H1 (cell line): ENCODE data around the gene AKAP8. TPM values are rescaled to one million over a fixed set of nuclear protein-coding genes. Genes with fewer than 3 reads are reported as not detected.

Experiments
- E2F6 ChIP-seq: IDR thresholded peaks from 2 replicates; pipeline ENCODE4 v1.6.1; 2012; ENCODE audit warnings: inconsistent platforms
- JUND ChIP-seq: IDR thresholded peaks from 2 replicates; pipeline ENCODE4 v1.6.1; 2011; ENCODE audit warnings: mild to moderate bottlenecking, improper control_type of control experiment, low read length
- TAF1 ChIP-seq: IDR thresholded peaks from 2 replicates; pipeline ENCODE4 v1.6.1; 2011; ENCODE audit warnings: mild to moderate bottlenecking, low read depth, low read length
- TBP ChIP-seq: IDR thresholded peaks from 2 replicates; pipeline ENCODE4 v1.6.1; 2011; ENCODE audit warnings: low read depth, low read length, improper control_type of control experiment
- polyA plus RNA-seq, 7 experiments: library from polyadenylated mRNA; depleted of rRNA in 3 of 7; stranded (reverse) in 5 of 7; unstranded in 2 of 7; fragments of >200 nt in 5 of 7; fragments of 200-250 nt in 2 of 7; gene quantifications; 1 replicate in 5 of 7; 2 replicates in 1 of 7; 4 replicates in 1 of 7; pipeline versions ENCODE4 v1.2.1 to v1.2.3, GENCODE V29; 2011 to 2013; ENCODE audit warnings: missing spikeins in 2 of 7, mixed read lengths in 2 of 7
- total RNA-seq: library from RNA; stranded (reverse); fragmentation: NEBNext Ultra II Directional; extraction: Animal tissue kit (Norgen Biotek cat#: 25700); gene quantifications from 2 replicates; pipeline ENCODE4 v1.2.1, GENCODE V29; 2021

Gene AKAP8
- total and polyA plus RNA-seq, 2 of the 8 experiments (the other 6 are each of a cell fraction or from before 2014, with no cell fraction given): 17.0 to 41.0 TPM

GRCh38 chr19:15332311-15332996 lies 47.1 kb downstream of the AKAP8 start, which contains the start of gene BRD4 (continued):
- peak; percentile 65; the same call in 1 of the 2 replicates for TF ChIP-seq TAF1
- TF ChIP-seq JUND: no peak
- TF ChIP-seq TBP: peak; percentile 42; the same call in 1 of the 2 replicates
- no peak for TF ChIP-seq E2F6
